ENCODE measurements around the gene HYAL2. TPM values are rescaled to one million over a fixed set of nuclear protein-coding genes. Genes with fewer than 3 reads are reported as not detected.

Gene HYAL2
- total and polyA plus RNA-seq, 10 of the 15 experiments (the other 5 are each of a cell fraction or from before 2014, with no cell fraction given), result 0.06 to 21.8 (median 12.7) TPM

DNA sequence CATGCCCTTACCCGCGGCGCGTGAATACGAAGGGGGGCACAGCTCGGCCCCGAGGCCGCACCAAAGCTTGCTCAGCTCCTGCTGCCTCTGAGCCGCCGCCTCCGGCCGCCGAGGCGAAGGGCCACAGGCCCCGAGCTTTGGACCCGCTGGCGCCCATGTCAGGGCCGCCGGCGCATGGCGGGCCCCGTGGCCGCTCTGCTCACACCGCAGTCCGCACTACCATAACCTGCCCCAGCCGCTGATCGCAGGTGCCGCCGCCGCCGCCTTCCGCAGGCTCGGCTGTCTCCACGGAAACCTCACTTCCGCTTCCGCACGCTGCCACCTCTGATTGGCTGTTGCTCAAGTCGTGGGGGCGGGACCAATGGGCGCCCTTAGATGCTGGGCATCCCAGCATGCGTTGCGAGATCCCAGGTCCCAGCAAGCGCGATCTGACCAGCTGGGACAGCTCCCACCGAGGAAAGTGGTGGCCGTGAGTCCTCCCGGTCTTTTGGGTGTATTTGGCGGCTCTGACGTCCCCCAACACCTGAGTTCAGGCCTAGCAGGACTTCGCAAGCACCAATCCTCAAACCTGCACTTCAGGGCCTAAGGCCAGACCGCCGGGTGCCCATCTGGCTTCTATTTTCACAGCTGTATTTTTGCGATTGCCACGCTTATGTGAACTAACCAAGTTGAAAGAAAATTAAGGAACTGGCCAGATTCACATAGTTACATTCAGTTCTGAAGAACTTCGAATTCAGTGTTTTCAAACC, 5.6 kb upstream of the HYAL2 start, which contains the start of gene TUSC2 (continued):
- TF ChIP-seq GATAD2B (conservative IDR thresholded peaks at IDR 0.05; ENCODE audit: low read depth) (peak; percentile 51; the same call in 1 of the 2 replicates), YBX1 (IDR thresholded peaks at IDR 0.05) (no peak)
- TF ChIP-seq, protein P1, sequence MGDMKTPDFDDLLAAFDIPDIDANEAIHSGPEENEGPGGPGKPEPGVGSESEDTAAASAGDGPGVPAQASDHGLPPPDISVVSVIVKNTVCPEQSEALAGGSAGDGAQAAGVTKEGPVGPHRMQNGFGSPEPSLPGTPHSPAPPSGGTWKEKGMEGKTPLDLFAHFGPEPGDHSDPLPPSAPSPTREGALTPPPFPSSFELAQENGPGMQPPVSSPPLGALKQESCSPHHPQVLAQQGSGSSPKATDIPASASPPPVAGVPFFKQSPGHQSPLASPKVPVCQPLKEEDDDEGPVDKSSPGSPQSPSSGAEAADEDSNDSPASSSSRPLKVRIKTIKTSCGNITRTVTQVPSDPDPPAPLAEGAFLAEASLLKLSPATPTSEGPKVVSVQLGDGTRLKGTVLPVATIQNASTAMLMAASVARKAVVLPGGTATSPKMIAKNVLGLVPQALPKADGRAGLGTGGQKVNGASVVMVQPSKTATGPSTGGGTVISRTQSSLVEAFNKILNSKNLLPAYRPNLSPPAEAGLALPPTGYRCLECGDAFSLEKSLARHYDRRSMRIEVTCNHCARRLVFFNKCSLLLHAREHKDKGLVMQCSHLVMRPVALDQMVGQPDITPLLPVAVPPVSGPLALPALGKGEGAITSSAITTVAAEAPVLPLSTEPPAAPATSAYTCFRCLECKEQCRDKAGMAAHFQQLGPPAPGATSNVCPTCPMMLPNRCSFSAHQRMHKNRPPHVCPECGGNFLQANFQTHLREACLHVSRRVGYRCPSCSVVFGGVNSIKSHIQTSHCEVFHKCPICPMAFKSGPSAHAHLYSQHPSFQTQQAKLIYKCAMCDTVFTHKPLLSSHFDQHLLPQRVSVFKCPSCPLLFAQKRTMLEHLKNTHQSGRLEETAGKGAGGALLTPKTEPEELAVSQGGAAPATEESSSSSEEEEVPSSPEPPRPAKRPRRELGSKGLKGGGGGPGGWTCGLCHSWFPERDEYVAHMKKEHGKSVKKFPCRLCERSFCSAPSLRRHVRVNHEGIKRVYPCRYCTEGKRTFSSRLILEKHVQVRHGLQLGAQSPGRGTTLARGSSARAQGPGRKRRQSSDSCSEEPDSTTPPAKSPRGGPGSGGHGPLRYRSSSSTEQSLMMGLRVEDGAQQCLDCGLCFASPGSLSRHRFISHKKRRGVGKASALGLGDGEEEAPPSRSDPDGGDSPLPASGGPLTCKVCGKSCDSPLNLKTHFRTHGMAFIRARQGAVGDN (IDR thresholded peaks at IDR 0.05), result peak; percentile 54; the same call in 1 of the 2 replicates
- TF ChIP-seq, protein P2, sequence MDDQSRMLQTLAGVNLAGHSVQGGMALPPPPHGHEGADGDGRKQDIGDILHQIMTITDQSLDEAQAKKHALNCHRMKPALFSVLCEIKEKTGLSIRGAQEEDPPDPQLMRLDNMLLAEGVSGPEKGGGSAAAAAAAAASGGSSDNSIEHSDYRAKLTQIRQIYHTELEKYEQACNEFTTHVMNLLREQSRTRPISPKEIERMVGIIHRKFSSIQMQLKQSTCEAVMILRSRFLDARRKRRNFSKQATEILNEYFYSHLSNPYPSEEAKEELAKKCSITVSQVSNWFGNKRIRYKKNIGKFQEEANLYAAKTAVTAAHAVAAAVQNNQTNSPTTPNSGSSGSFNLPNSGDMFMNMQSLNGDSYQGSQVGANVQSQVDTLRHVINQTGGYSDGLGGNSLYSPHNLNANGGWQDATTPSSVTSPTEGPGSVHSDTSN (IDR thresholded peaks at IDR 0.05; ENCODE audit: insufficient replicate concordance, low read depth, low read length), result no peak
- TF ChIP-seq, protein P3, sequence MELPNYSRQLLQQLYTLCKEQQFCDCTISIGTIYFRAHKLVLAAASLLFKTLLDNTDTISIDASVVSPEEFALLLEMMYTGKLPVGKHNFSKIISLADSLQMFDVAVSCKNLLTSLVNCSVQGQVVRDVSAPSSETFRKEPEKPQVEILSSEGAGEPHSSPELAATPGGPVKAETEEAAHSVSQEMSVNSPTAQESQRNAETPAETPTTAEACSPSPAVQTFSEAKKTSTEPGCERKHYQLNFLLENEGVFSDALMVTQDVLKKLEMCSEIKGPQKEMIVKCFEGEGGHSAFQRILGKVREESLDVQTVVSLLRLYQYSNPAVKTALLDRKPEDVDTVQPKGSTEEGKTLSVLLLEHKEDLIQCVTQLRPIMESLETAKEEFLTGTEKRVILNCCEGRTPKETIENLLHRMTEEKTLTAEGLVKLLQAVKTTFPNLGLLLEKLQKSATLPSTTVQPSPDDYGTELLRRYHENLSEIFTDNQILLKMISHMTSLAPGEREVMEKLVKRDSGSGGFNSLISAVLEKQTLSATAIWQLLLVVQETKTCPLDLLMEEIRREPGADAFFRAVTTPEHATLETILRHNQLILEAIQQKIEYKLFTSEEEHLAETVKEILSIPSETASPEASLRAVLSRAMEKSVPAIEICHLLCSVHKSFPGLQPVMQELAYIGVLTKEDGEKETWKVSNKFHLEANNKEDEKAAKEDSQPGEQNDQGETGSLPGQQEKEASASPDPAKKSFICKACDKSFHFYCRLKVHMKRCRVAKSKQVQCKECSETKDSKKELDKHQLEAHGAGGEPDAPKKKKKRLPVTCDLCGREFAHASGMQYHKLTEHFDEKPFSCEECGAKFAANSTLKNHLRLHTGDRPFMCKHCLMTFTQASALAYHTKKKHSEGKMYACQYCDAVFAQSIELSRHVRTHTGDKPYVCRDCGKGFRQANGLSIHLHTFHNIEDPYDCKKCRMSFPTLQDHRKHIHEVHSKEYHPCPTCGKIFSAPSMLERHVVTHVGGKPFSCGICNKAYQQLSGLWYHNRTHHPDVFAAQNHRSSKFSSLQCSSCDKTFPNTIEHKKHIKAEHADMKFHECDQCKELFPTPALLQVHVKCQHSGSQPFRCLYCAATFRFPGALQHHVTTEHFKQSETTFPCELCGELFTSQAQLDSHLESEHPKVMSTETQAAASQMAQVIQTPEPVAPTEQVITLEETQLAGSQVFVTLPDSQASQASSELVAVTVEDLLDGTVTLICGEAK (IDR thresholded peaks at IDR 0.05; ENCODE audit: borderline replicate concordance), result peak; percentile 90
